C1 segment of cervical spinal cord (tissue), 14 donors: Measurements from ENCODE around the gene CDH13.

ENCODE experiments used
- DNase-seq, 14 donors: peaks; one replicate each; lab custom pipeline; 2025; lab: John Stamatoyannopoulos, UW

Gene CDH13

DNA sequence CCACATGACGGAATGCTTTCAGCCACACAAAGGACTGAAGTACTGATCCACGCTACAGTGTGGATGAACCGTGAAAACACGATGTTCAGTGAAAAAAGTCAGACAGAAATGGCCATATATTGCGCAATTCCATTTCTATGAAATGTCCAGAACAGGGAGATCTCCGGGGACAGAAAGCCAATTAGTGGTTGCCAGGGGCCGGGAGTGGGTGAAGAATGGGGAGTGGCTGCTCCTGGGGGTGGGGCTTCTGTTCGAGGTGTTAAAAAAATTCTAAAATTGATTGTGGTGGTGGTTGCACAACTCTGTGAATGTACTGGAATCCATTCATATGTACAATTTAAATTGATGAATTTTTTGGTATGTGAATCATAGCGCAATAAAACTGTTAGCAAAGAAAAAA is 1026.2 kb downstream of the CDH13 start:
- no peak for DNase-seq

DNA sequence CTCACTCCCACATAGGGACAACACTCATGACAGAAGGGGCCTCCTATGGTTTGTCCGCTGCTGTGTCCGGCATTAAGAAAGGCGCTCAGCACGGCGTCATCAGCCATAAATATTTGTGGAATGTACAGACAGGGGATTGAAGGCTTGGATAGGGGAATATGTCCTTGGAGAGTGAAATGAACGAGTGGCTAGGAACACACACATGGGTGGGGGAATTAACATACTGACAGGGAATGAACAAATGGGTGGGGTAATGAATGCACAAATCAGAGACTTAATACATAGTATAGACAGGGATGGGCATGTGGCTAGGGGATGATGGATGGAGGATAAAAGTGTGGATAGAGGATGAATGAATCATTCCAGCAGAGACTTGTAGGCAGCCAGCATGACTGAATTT is 1027.0 kb downstream of the CDH13 start:
- no peak for DNase-seq

DNA sequence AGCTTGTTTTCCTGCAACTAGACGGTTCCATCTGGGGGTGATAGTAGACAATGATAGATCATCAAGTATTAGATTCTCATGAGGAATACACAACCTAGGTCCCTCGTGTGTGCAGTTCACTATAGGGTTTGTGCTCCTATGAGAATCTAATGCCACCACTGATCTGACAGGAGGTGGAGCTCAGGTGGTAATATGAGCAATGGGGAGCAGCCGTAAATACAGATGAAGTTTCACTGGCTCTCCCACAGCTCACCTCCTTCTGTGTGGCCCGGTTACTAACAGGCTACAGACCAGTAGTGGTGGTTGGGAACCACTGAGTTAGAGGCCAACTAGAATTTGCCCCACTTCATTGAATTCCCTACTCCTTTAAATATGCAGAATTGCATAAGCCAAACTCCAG is 1033.5 kb downstream of the CDH13 start:
- no peak for DNase-seq

DNA sequence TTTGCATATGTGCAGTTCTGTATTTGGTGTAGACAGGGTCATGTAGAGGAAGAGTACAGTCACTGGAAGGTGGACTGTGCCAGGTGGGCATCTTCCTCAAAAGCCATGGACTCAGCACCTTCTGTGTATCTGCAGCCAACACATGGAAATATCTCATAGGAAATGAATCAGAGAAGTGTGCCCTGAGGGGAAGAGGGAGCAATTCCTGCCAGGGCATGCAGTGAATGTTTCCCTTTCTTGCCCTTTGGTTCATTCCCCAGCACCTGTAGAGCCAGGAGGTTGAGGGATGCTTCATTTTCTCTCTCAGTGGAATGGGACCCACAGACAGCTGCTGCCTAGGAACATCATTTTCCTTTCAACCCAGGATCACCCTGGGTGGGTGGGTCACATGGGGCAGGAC is 1034.9 kb downstream of the CDH13 start:
- DNase-seq: no peak

DNA sequence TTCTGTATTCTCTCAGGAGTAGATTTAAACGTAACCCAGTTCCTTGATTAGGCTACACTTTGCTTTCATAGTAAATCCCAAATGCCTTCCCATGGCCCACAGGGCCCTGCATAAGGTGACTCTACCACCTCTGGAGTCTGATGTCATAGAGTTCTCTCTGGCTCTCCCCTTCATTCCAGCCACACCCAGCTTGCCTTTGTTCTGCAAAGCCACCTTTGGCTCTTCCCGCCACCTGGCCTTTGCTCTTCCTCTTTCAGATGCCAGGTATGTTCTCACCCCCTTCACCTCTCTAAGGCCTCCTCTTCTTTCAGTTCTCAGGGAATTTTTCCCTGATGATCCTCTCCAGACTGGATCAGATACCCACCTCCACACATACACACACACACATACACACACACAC is 1039.7 kb downstream of the CDH13 start:
- no peak for DNase-seq

DNA sequence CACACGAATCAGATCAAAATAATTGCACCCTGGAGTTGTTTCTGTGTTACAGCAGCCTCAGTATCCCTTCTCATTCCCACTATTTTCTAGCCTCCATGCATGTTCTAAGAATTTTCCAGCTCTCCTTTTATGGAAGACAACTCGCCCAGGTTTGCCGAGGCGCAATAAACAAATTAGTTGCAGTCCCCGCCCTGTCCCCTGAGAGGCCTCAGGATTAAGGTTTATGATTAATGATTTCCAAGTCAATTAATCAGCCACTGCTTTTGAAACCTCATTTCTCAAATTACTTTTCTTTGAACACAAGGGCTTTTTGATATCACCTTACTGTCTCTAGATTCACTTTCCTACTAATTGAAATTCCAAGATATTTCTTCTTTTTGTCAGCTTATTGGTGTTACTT is 1042.7 kb downstream of the CDH13 start:
- DNase-seq: no peak

DNA sequence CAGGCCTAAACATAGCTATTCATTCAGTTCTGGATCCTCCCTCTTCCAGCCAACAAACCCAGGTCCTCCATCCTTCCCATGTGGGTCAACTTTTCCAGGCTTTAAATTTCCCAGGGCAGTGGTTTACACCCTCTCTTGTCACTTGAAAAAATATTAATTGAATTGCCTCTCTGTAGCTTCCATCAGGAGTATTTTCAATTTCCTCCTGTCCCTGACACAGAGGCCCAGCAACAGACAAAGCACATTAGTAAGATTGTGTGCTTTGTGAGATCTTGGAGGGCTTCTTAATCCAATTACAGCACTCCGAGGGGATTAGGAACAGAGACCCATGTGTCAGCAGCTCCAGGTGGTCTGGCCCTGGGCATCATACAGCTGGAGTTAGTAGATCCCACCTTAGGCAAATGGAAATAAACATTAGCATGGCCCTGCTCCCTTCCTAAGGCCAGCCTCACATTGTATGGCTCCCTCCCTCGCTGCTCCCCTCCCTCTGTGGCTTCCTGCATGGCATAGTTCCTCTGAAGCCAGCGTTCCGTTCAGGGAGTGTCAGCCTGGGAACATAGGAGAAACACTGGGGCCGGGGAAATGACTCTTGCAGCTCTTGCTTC is 1048.3 kb downstream of the CDH13 start:
- no peak for DNase-seq

DNA sequence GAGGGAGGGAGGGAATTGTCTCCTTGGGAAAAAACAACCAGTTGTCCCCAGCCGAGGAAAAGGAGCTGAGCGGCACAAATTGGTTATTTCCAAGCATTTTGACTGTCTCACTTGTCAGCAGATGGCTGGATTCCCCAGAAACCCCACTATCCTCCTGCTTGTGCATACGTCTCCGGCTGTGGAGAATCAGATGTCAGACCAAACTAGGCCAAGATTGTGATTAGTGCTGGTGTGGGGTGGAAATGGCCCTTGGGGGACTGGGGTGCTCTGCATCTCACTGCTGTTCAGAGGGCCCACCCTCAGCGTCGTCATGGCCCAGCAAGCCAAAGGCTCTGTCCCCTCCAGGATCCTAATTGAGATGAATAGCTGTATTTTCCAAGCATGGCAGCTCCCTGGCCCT is 1049.3 kb downstream of the CDH13 start:
- no peak for DNase-seq

DNA sequence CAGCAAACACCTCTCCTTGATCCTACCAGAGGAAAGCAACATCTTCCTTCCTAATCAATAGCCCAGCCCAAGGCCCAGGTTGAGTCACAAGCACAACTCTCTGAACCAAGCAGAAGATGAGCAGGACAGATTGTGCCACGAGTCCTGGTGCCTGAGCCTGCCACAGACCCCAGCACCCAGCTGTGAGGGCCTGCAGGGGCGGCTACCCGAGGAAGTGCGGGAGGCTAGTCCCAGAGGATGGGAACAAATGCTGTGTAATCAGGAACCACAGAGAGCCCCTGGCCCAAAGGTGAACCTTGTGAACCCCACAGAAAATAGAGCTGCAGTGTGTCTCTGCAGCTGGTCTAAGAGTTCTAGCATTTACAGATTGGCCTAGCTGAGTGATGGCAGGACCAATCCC is 1054.2 kb downstream of the CDH13 start:
- DNase-seq: no peak

DNA sequence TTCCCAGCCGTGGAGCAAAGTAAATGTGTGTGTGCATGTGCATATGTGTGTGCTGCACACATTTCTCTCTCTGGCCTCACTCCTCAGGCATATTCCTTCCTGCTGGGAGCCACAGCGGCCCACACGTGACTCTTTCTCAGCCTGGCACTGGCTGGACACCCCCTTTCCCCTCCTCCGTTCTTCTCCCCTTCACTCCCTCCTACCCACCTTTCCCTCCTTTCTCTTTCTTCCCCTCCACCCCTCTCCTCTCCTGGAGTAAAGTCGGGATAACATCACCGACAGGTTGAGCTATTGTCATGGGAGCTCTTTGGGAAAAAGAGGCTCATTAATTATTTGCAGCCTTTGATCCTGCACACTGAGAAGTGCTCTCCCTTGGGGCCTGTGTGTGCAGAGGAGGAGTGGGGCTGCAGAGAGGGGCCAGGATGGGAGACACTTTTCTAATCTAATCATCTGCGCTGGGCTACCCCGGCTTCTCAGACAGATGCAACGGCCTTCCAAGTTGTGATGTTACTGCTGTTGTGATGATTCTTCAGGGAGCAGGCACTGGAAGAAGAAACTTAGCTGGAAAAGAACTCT is 1054.7 kb downstream of the CDH13 start:
- no peak for DNase-seq

DNA sequence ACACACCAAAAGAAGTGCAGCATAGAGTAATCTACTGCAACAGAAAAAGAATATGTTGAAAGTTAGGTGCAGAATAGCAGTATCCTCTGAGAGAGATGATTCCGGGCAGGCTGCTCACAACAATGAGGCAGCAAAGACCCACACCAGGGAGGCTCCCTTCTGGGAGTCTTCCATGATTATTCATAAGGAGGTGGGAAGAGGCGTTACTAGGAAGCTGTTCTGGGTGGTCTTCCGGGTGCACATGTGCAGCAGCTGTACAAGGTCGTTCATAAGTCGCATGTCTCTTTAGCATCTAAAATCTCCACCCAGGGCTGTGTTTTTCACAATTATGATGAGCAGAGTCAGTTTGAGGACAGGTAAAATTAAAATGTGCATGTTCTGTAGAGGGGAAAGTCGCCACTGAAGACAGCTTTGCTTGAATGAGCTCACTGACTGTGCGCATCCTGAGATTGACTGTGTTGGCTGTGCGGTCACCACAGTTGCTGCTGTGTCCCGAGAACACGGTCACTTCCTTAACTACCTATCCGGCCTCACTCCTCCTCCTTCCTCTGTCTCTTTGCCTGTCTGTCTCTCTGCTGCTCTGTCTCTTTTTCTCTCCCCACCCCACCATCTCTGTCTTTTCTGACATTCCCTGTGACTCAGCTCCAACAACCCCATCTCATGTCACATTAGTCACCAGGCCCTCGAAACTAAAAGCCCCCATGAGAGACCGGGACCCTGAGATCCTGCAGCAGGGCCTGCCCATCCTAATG is 1055.5 kb downstream of the CDH13 start:
- no peak for DNase-seq

DNA sequence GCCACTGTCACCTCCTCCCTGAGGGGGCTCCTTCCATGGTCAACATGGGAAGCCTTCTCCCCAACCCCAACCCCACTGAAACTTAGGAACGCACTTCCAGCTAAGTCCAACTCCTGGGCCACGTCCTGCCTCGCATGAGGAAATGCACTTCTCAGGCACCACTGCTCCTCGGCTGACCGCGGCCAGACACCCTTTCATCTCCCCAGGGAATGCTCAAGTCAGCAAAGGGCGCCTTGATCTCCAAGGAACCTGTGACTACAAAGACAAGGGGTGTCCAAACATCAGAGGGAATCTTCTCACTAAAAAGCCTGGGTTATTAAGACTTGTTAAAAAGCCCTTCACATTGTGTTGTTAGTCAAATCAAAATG is 1056.1 kb downstream of the CDH13 start:
- DNase-seq: no peak

DNA sequence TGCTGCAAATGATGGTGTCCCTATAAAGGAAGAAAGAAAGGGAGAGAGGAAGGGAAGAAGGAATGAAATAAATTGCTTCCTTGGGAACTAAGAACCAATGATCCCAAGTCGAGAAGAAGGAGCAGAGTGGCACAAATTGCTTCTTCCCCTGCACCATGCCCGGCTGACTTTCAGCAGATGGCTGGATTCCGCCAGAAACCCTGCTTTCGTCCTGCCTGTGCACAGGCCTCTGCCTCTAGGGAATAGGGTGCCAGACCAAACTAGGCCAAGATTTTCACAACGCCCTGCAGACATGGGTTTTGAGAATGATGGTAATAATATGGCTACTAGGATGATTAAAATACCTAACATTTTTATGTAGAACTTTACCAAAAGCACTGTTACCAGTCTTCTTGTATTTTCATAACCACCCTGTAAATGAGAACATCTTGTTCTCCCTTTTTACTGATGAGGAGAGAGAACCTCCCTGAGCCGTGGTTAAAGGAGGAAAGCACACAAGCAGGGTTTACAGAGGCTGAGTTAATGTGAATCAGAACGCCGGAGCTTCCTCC is 1058.9 kb downstream of the CDH13 start:
- DNase-seq: no peak

DNA sequence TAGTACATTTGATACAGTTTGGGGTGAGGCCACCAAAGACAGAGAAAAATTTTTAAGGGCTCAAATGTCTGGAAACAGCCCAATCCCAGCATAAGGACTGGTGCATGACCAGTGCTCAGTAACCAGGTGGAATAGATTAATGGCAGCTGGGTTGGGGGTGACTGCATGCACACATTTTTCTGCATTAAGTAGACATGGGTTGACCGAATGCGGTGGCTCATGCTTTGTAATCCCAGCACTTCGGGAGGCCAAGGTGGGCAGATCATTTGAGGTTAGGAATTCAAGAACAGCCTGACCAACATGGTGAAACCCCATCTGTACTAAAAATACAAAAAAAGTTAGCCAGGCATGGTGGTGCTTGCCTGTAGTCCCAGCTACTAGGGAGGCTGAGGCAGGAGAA is 1060.0 kb downstream of the CDH13 start:
- DNase-seq: no peak

DNA sequence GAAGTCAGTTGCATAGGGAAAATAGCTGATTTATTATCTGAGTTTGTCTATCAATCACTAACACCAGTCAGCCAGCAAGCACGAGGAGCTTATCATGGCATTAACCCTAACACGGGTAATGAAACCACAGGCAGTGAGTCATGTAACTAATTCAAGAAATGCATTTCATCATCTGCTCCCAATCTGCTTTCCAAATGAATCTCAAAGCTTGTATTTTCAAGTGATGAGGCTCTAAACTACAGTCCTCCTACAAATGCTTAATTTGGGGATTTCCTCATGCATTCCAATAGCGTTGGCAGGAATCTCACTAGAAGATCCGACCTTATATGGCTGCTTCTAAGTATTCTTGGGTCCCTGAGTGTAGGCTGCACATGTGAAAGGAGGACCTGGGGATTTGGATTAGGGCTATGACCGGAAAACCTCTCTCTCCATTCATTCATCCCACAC is 1062.6 kb downstream of the CDH13 start:
- no peak for DNase-seq

DNA sequence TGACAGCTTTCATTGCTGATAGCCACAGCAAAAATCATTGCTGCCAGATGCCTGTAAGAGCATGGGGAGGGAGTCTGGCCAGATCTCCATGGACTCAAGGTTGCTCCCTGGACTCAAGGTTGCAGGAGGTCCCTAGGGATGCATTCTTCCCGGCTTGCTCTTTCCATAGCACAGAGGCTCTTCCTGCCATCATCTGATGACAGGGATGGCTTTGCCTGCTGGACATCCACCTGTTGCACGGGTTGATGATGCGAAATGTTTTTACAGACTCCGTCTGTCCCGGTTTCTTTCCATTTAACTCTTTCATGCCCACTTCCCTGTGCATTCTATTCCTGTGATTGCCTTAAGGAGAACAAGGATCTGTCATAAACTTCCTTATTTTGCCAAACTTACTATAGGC is 1065.5 kb downstream of the CDH13 start:
- DNase-seq: no peak

DNA sequence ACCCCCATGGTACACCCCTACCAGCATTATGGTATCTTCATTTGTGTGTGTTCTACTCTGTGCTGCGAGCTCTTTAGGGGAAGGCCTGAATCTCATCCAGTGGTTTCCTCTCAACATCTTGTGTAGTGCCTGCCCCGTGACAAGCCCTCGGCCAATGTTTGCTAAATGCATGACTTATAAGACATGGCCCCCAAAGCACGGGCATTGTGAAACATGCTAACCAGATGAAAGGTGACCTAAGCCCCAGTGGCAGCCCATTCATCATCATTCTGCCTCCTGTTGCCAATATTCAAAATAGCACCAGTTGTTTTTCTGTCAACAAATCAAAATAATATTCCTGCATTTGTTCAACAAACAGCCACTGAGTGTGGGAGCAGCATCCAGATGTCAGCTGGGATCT is 1072.2 kb downstream of the CDH13 start:
- DNase-seq: no peak

DNA sequence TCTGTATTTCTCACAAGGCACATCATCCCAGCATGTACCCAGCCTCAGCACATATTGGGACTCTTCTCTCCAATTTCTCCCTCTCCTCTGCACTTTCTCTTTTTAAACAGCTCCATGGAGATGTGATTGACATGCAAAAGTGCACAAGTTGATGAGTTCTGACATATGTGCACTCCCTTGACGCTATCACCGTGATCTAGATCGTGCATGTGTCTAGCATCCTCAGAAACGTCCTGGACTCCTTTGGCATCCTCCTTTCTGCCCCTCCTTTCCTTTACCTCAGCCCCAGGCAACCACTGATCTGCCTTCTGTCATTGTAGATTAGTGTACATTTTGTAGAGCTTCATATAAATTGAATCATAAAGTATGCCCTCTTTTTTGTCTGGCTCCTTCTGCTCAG is 1073.0 kb downstream of the CDH13 start:
- no peak for DNase-seq

DNA sequence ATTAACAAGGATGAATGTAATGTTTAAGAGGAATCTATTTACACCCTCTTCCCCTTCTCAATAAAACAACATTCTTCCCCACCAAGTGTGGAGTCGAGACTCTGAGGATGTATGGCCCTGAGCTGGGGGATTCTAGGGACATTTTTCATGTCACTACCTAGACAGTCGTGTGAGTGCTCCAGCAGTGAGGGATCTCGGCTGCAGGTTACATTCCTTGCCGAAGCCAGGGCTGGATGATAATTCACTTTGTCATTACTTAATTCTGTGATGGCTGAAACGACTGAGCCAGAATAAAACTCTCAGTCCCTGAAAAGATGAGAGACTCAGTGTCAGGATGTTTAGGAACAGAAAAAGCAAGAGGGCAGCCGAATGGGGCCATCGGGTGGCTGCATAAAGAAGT is 1074.1 kb downstream of the CDH13 start:
- DNase-seq: no peak

DNA sequence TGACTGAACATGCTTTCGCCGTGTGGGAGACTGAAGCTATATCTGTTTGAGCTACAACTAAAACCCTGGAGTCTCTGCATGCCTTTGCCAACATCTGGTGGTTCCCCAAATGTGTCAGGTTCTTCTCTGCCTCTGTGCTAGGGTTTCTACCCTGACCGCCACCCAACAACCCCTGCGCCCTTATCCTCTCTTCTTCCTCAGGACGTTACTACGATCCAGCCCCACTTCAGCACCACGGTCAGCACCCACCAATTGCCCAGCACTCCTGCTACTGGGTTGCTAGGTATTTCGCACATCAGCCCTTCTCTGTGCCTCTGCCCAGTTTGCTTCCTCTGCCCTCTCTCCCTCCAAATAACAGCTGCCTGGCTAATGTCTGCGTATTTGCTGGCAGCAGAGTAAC is 1074.7 kb downstream of the CDH13 start:
- DNase-seq: no peak

DNA sequence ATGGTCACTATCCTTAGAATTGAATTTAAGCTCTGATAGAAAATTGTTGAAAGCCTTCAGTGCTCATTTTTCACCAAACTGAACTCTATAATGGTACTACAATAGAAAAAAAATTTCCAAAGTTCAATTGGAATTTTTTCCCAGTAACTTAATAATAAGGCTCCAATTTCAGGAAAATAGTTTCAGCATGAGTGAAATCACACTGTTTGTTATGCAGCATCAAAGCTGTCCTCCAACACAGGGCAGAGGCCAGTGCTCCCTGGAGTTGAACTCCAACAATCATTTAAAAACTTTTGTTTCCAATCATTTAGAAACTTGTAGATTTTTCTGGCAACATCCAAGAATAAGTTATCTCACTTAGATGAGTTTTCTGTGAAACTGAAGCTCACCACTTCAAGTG is 1077.9 kb downstream of the CDH13 start:
- DNase-seq: no peak

DNA sequence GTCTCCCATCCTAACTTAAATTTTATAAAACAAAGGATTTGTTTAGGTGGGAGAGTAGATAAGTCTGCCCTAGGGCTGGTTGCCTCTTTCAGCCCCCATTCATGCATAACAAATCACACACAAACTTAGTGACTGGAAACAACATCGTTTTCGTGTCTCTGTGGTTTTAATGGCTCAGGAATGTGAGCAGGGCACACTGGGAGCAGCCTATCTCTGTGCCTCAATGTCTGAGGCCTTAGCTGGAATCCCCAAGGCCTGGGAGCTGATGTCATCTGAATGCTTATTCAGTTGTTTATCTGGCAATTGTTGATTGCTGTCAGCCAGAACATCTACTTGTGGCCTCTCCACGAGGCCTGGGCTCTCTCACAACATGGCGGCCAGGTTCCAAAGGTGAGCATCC is 1079.1 kb downstream of the CDH13 start:
- no peak for DNase-seq

DNA sequence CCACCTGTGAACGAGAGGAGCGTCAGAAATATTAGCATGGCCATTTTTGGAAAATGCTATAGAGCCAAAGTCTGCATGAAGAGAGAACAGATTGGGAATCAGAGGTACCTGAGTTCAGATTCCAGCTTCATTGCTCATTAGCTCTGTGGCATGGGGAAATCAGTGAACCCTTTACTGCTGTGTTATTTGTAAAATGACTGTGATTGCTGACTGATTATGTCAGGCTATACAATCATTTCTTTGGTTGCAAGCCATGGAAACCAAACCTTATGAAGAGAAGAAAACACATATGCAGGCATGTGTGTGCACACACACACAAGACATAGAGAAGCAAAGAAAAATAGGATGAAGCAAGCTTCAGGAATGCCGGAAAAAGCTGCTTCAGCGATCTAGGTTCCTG is 1079.6 kb downstream of the CDH13 start:
- no peak for DNase-seq
